NCI-H2081 (cell line): Measurements from ENCODE around the gene FOXP3.

ENCODE experiments used
- DNase-seq, 2 experiments: peaks; one replicate each; lab custom pipeline; 2025; lab: John Stamatoyannopoulos, UW

FOXP3 gene

GRCh38 chrX:49273181-49273727, 8.7 kb upstream of the FOXP3 start:
- no peak for DNase-seq

GRCh38 chrX:49272421-49272820, 7.9 kb upstream of the FOXP3 start:
- no peak for DNase-seq

- DNase-seq: no peak
These were observed 6.8 kb upstream of the FOXP3 start for GRCh38 chrX:49271341-49271740.

- no peak for DNase-seq
These were observed 5.9 kb upstream of the FOXP3 start for GRCh38 chrX:49270249-49270921.

GRCh38 chrX:49269767-49270248, 5.3 kb upstream of the FOXP3 start, which contains the start of gene PPP1R3F:
PPP1R3F (plus strand) TSS chrX:49269793; CDS start chrX:49269870, 77 bp downstream.
- no peak for DNase-seq

GRCh38 chrX:49269010-49269766, 4.7 kb upstream of the FOXP3 start:
- DNase-seq: peak; percentile 97 to 98

GRCh38 chrX:49268702-49269009, 4.1 kb upstream of the FOXP3 start:
- no peak for DNase-seq

- DNase-seq: no peak
These were observed 2.3 kb upstream of the FOXP3 start for GRCh38 chrX:49266523-49267445.

- DNase-seq: no peak
These were observed 879 bp downstream of the FOXP3 start for GRCh38 chrX:49263631-49264030.

GRCh38 chrX:49262603-49263002, 1.9 kb downstream of the FOXP3 start:
- DNase-seq: no peak

- DNase-seq: no peak
These were observed 4.1 kb downstream of the FOXP3 start for GRCh38 chrX:49260221-49260985.

- DNase-seq: no peak
These were observed 5.8 kb downstream of the FOXP3 start for GRCh38 chrX:49258749-49259124.

GRCh38 chrX:49257846-49258748, 6.4 kb downstream of the FOXP3 start:
- DNase-seq: no peak

- no peak for DNase-seq
These were observed 7.3 kb downstream of the FOXP3 start for GRCh38 chrX:49257074-49257790.

- DNase-seq: no peak
These were observed 8.1 kb downstream of the FOXP3 start for GRCh38 chrX:49256268-49256995.

GRCh38 chrX:49254639-49255038, 9.9 kb downstream of the FOXP3 start:
- DNase-seq: no peak

- no peak for DNase-seq
These were observed 13.2 kb downstream of the FOXP3 start for GRCh38 chrX:49251325-49251724.

GRCh38 chrX:49250578-49250977, 13.9 kb downstream of the FOXP3 start:
- no peak for DNase-seq

- DNase-seq: no peak
These were observed 14.4 kb downstream of the FOXP3 start for GRCh38 chrX:49250066-49250465.
